H9 (cell line): Measurements from ENCODE around the gene SEMA5A. TPM values are rescaled to one million over a fixed set of nuclear protein-coding genes. Genes with fewer than 3 reads are reported as not detected.

Experiments
- DNase-seq: peaks from one replicate; pipeline ENCODE4 v3.0.0-alpha.2; 2017
- H2AFZ ChIP-seq: one replicate; pipeline ENCODE4 v1.6.1; 2013; ENCODE audit warnings: mild to moderate bottlenecking, low read length, control low read depth, moderate library complexity
- H2AK5ac ChIP-seq: 2 replicates; pipeline ENCODE4 v1.6.1; 2013; ENCODE audit warnings: low read length, control low read depth, mixed read lengths; ENCODE audit not compliant: insufficient read length
- H2BK120ac ChIP-seq: one replicate; pipeline ENCODE4 v1.6.1; 2013; ENCODE audit warnings: low read depth, mild to moderate bottlenecking, low read length, control low read depth, inconsistent platforms; ENCODE audit not compliant: poor library complexity, severe bottlenecking
- H2BK12ac ChIP-seq: 2 replicates; pipeline ENCODE4 v1.6.1; 2013; ENCODE audit warnings: low read length, control low read depth, mixed read lengths, low read depth; ENCODE audit not compliant: insufficient read length
- H2BK15ac ChIP-seq: 2 replicates; pipeline ENCODE4 v1.6.1; 2013; ENCODE audit warnings: low read depth, low read length, control low read depth
- H2BK20ac ChIP-seq: one replicate; pipeline ENCODE4 v1.6.1; 2013; ENCODE audit warnings: low read depth, mild to moderate bottlenecking, low read length, control low read depth, inconsistent platforms; ENCODE audit not compliant: poor library complexity, severe bottlenecking
- H2BK5ac ChIP-seq: 2 replicates; pipeline ENCODE4 v1.6.1; 2013; ENCODE audit warnings: low read length, control low read depth, mixed read lengths; ENCODE audit not compliant: insufficient read length
- H3K14ac ChIP-seq: 2 replicates; pipeline ENCODE4 v1.6.1; 2013; ENCODE audit warnings: low read length, control low read depth; ENCODE audit not compliant: insufficient read depth
- H3K18ac ChIP-seq: 2 replicates; pipeline ENCODE4 v1.6.1; 2013; ENCODE audit warnings: low read depth, mild to moderate bottlenecking, mixed read lengths, low read length, control low read depth; ENCODE audit not compliant: insufficient read length
- H3K23ac ChIP-seq: 2 replicates; pipeline ENCODE4 v1.6.1; 2013; ENCODE audit warnings: low read length, control low read depth, mixed read lengths, low read depth; ENCODE audit not compliant: insufficient read length
- H3K23me2 ChIP-seq: 2 replicates; pipeline ENCODE4 v1.6.1; 2013; ENCODE audit warnings: low read depth, mild to moderate bottlenecking, mixed read lengths, low read length, control low read depth; ENCODE audit not compliant: insufficient read length, poor library complexity, severe bottlenecking
- H3K27ac ChIP-seq: 2 replicates; pipeline ENCODE4 v1.5.1; 2013; ENCODE audit warnings: low read length, control low read depth, mixed read lengths, low read depth; ENCODE audit not compliant: insufficient read length
- H3K27me3 ChIP-seq: 2 replicates; pipeline ENCODE4 v1.6.1; 2013; ENCODE audit warnings: low read length, control low read depth, inconsistent platforms; ENCODE audit not compliant: insufficient read depth
- H3K4ac ChIP-seq: 2 replicates; pipeline ENCODE4 v1.6.1; 2013; ENCODE audit warnings: low read depth, mild to moderate bottlenecking, control low read depth, inconsistent platforms, low read length, moderate library complexity
- H3K4me1 ChIP-seq: 2 replicates; pipeline ENCODE4 v1.6.1; 2013; ENCODE audit warnings: low read length, control low read depth, inconsistent platforms; ENCODE audit not compliant: insufficient read depth
- H3K4me2 ChIP-seq: 2 replicates; pipeline ENCODE4 v1.6.1; 2013; ENCODE audit warnings: low read length, control low read depth, mixed read lengths; ENCODE audit not compliant: insufficient read length, insufficient read depth
- H3K56ac ChIP-seq: 2 replicates; pipeline ENCODE4 v1.6.1; 2013; ENCODE audit warnings: low read depth, mild to moderate bottlenecking, mixed read lengths, low read length, control low read depth; ENCODE audit not compliant: insufficient read length
- H3K79me1 ChIP-seq: 2 replicates; pipeline ENCODE4 v1.6.1; 2013; ENCODE audit warnings: low read depth, mild to moderate bottlenecking, moderate library complexity, low read length, control low read depth, inconsistent platforms; ENCODE audit not compliant: insufficient read depth, poor library complexity, severe bottlenecking
- H3K79me2 ChIP-seq: 2 replicates; pipeline ENCODE4 v1.6.1; 2013; ENCODE audit warnings: low read length, control low read depth, inconsistent platforms; ENCODE audit not compliant: insufficient read depth
- H3K9ac ChIP-seq: 2 replicates; pipeline ENCODE4 v1.6.1; 2013; ENCODE audit warnings: low read length, control low read depth, mixed read lengths; ENCODE audit not compliant: insufficient read length; ENCODE audit errors: extremely low read depth
- H3K9me3 ChIP-seq: one replicate; pipeline ENCODE4 v1.6.1; 2013; ENCODE audit warnings: low read depth, low read length, inconsistent platforms; ENCODE audit not compliant: control insufficient read depth
- H3T11ph ChIP-seq: one replicate; pipeline ENCODE4 v1.6.1; 2013; ENCODE audit warnings: mild to moderate bottlenecking, low read length, control low read depth, inconsistent platforms
- H4K20me1 ChIP-seq: one replicate; pipeline ENCODE4 v1.6.1; 2013; ENCODE audit not compliant: control insufficient read depth, insufficient read length, insufficient read depth
- H4K5ac ChIP-seq: 2 replicates; pipeline ENCODE4 v1.6.1; 2013; ENCODE audit warnings: low read depth, mild to moderate bottlenecking, mixed read lengths, low read length, control low read depth; ENCODE audit not compliant: insufficient read length
- H4K8ac ChIP-seq: replicated peaks from 2 replicates; pipeline ENCODE4 v1.6.1; 2013; ENCODE audit warnings: low read length, control low read depth, mixed read lengths, low read depth; ENCODE audit not compliant: insufficient read length
- H4K91ac ChIP-seq: 2 replicates; pipeline ENCODE4 v1.6.1; 2013; ENCODE audit warnings: low read depth, mild to moderate bottlenecking, moderate library complexity, mixed read lengths, low read length, control low read depth; ENCODE audit not compliant: insufficient read length
- H3K27ac Mint-ChIP-seq, 3 experiments: 2 replicates in 2 of 3; 3 replicates in 1 of 3; pipeline ENCODE4 v1.8.0; 2020 to 2021; ENCODE audit warnings: mixed read lengths in 3 of 3, mild to moderate bottlenecking in 1 of 3, moderate library complexity in 1 of 3
- H3K27me3 Mint-ChIP-seq: 2 replicates; pipeline ENCODE4 v1.8.0; 2021; ENCODE audit warnings: low read depth, mild to moderate bottlenecking, moderate library complexity, mixed read lengths
- H3K36me3 Mint-ChIP-seq, 3 experiments: 2 replicates in 2 of 3; 3 replicates in 1 of 3; pipeline ENCODE4 v1.8.0; 2020 to 2021; ENCODE audit warnings: low read depth in 3 of 3, mixed read lengths in 3 of 3; ENCODE audit not compliant: insufficient read depth in 1 of 3
- H3K4me1 Mint-ChIP-seq, 2 experiments: 2 replicates each; pipeline ENCODE4 v1.8.0; 2020; ENCODE audit warnings: mixed read lengths in 2 of 2
- H3K4me3 Mint-ChIP-seq, 2 experiments: 2 replicates in 1 of 2; 3 replicates in 1 of 2; pipeline ENCODE4 v1.8.0; 2020 to 2021; ENCODE audit warnings: mild to moderate bottlenecking in 2 of 2, mixed read lengths in 2 of 2, moderate library complexity in 1 of 2
- H3K9me3 Mint-ChIP-seq, 2 experiments: 2 replicates in 1 of 2; 3 replicates in 1 of 2; pipeline ENCODE4 v1.8.0; 2020; ENCODE audit warnings: mild to moderate bottlenecking in 2 of 2, mixed read lengths in 2 of 2, moderate library complexity in 1 of 2
- WGBS: extraction: QIAGEN DNeasy Blood & Tissue Kit; methylation state at CpG from one replicate; pipeline ENCODE4 v1.1.7; 2013; ENCODE audit warnings: missing lambda C conversion rate, low lambda C conversion rate, mixed read lengths; ENCODE audit not compliant: insufficient read length; ENCODE audit errors: extremely low coverage; 5-methylcytosine and 5-hydroxymethylcytosine counted together
- total RNA-seq: library from RNA; stranded (reverse); gene quantifications from 2 replicates; pipeline ENCODE4 v1.2.1, GENCODE V29; 2021
- TF ChIP-seq, protein P1 (sequence below): fragments of 200-600 bp; sonication (generic); conservative IDR thresholded peaks from 3 replicates; pipeline ENCODE4 v1.8.0; 2021; ENCODE audit warnings: antibody characterized with exemption, mild to moderate bottlenecking

Gene SEMA5A
- total RNA-seq, 1 experiment from 2014 or later = 4.3 TPM

DNA sequence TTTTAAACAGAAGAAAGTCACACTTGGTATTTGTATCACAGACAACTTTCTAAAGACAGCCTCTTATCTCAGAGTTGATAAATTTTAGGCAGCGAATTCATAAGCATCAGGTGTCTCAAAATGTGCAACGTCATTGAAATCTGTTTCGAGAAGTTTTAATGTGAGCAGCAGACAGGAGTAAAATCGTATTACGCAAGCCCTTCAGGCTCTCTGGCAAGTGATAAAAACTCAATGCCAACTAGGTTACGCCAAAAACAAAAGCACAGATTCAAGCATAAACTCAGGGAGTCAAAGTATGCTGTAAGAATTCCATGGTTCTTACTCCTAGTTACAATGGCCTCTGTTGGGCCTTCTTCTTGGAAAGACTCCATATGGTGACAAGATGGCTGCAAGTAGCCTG, 244.7 kb downstream of the SEMA5A start:
- WGBS = no CpG with 5 or more reads among the region's 6 CpGs
- Histone ChIP-seq H2BK20ac (no peak overlapping the region), H3K56ac (no peak overlapping the region), H3K27ac (no peak overlapping the region), H3K18ac (no peak overlapping the region), H3K79me1 (no peaks in the 10 kb centered on the region), H2AFZ (no peak overlapping the region), H3T11ph (no peak overlapping the region), H3K14ac (no peak overlapping the region), H3K27me3 (no peaks in the 10 kb centered on the region), H4K20me1 (no peaks in the 10 kb centered on the region), H4K91ac (no peak overlapping the region), H3K4ac (no peak overlapping the region), H3K23me2 (no peaks in the 10 kb centered on the region), H3K79me2 (no peaks in the 10 kb centered on the region), H3K4me2 (no peak overlapping the region), H4K5ac (no peak overlapping the region), H2BK120ac (no peak overlapping the region), H3K9ac (no peak overlapping the region), H3K4me1 (no peaks in the 10 kb centered on the region), H2BK15ac (no peak overlapping the region), H2BK12ac (no peak overlapping the region), H3K23ac (no peak overlapping the region), H2AK5ac (no peak overlapping the region), H4K8ac (no peak overlapping the region), H2BK5ac (no peak overlapping the region), H3K9me3 (no peaks in the 10 kb centered on the region)
- Mint-ChIP-seq H3K4me1 (peaks cover 0 to 5% of the 10 kb centered on the region in 2 experiments; a peak in 2 of 4 replicates), H3K27ac (no peak overlapping the region), H3K36me3 (no peaks in the 10 kb centered on the region), H3K4me3 (no peak overlapping the region), H3K9me3 (no peaks in the 10 kb centered on the region), H3K27me3 (no peaks in the 10 kb centered on the region)
- DNase-seq = no peak
- TF ChIP-seq, protein P1, sequence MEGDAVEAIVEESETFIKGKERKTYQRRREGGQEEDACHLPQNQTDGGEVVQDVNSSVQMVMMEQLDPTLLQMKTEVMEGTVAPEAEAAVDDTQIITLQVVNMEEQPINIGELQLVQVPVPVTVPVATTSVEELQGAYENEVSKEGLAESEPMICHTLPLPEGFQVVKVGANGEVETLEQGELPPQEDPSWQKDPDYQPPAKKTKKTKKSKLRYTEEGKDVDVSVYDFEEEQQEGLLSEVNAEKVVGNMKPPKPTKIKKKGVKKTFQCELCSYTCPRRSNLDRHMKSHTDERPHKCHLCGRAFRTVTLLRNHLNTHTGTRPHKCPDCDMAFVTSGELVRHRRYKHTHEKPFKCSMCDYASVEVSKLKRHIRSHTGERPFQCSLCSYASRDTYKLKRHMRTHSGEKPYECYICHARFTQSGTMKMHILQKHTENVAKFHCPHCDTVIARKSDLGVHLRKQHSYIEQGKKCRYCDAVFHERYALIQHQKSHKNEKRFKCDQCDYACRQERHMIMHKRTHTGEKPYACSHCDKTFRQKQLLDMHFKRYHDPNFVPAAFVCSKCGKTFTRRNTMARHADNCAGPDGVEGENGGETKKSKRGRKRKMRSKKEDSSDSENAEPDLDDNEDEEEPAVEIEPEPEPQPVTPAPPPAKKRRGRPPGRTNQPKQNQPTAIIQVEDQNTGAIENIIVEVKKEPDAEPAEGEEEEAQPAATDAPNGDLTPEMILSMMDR = no peak
